Ovary (tissue), 3 donors: ENCODE data around the gene SNX24.

Experiments
- CTCF ChIP-seq, 3 donors: fragments of 450-650 bp in 2 of 3; fragments of 200-600 bp in 1 of 3; IDR thresholded peaks; one replicate each; pipeline versions ENCODE4 v1.5.1 to v1.8.0; 2016 to 2022; ENCODE audit warnings: antibody characterized with exemption in 3 of 3, mild to moderate bottlenecking in 1 of 3
- EP300 ChIP-seq: sonication (generic); formaldehyde crosslinking; IDR thresholded peaks from one replicate; pipeline ENCODE4 v1.6.1; 2017; ENCODE audit warnings: antibody characterized with exemption
- donor health status: DM: no; HTN: no; CAD: no.

GRCh38 chr5:122879076-122879475 lies 33.7 kb downstream of the SNX24 start:
- no peak for TF ChIP-seq EP300
- no peak for TF ChIP-seq CTCF (IDR thresholded peaks at IDR 0.05)
